Breast epithelium (tissue), 3 donors: ENCODE measurements around the gene CAPN9.

Experiments
- POLR2A ChIP-seq: fragments of 450-650 bp; IDR thresholded peaks from one replicate; pipeline ENCODE4 v1.6.1; 2016; ENCODE audit warnings: antibody characterized with exemption, mild to moderate bottlenecking, moderate library complexity
- POLR2AphosphoS5 ChIP-seq, 3 donors: sonication (generic); formaldehyde crosslinking; IDR thresholded peaks; one replicate each; pipeline ENCODE4 v1.6.1; 2017; ENCODE audit warnings: antibody characterized with exemption in 3 of 3
- TF ChIP-seq, protein P1 (sequence below), 3 donors: fragments of 450-650 bp; IDR thresholded peaks; one replicate each; pipeline ENCODE4 v1.5.1; 2016 to 2017; ENCODE audit warnings: antibody characterized with exemption in 3 of 3, mild to moderate bottlenecking in 3 of 3, moderate library complexity in 3 of 3

DNA sequence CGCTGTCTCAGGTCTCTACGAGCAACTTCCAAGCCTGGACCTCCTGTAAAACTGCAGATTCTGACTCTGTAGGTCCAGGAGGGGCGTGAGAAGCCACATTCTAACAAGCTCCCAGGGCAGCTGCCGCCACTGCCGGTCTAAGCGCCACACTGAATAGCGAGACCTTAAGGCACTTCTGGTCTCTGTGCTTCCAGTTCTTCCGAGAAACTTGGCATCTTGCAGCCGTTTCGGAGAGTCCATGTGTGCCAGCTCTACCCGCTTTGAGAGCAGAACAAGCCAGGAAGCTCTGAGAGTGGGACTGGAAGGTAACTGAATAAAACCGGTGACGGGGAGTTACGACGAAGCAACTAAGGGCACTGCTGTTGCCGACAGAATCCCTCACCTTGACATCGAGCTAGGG, 45.8 kb upstream of the CAPN9 start:
- no peak for TF ChIP-seq POLR2A
- TF ChIP-seq POLR2AphosphoS5 (IDR thresholded peaks at IDR 0.05): no peak
- TF ChIP-seq, protein P1, sequence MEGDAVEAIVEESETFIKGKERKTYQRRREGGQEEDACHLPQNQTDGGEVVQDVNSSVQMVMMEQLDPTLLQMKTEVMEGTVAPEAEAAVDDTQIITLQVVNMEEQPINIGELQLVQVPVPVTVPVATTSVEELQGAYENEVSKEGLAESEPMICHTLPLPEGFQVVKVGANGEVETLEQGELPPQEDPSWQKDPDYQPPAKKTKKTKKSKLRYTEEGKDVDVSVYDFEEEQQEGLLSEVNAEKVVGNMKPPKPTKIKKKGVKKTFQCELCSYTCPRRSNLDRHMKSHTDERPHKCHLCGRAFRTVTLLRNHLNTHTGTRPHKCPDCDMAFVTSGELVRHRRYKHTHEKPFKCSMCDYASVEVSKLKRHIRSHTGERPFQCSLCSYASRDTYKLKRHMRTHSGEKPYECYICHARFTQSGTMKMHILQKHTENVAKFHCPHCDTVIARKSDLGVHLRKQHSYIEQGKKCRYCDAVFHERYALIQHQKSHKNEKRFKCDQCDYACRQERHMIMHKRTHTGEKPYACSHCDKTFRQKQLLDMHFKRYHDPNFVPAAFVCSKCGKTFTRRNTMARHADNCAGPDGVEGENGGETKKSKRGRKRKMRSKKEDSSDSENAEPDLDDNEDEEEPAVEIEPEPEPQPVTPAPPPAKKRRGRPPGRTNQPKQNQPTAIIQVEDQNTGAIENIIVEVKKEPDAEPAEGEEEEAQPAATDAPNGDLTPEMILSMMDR (IDR thresholded peaks at IDR 0.05): no peak
